HTERT RPE-1 (cell line): ENCODE data around the gene TTC36.
"Not testable (repeated sequence)": the region's sequence is repeated elsewhere in the genome, so short reads cannot be mapped to it uniquely, and the experiment has no call there.

ENCODE experiments used
- in situ Hi-C: fragments of 300-500 bp; cut with MboI; formaldehyde crosslinking; loops from 4 replicates; pipeline ENCODE4 v1.14.3; 2020; ENCODE audit warnings: low sequenced_read_pairs

TTC36 gene

DNA sequence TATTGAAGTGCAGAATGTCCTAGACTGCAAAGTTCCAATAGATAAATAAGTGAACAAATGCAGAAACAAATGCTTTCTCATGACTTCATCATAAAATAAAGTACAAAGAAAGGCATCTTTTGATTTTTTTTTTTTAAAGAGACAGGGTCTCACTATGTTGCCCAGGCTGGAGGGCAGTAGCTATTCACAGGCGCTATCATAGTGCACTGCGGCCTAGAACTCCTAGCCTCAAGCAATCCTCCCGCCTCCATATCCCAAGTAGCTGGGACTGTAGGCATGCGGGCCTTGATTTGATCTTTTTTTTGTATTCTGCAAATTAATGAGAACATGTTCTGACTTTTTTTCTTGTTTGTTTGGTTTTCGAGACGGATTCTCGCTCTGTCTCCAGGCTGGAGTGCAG is 47.4 kb downstream of the TTC36 start:
- in situ Hi-C loops: no loop called here

DNA sequence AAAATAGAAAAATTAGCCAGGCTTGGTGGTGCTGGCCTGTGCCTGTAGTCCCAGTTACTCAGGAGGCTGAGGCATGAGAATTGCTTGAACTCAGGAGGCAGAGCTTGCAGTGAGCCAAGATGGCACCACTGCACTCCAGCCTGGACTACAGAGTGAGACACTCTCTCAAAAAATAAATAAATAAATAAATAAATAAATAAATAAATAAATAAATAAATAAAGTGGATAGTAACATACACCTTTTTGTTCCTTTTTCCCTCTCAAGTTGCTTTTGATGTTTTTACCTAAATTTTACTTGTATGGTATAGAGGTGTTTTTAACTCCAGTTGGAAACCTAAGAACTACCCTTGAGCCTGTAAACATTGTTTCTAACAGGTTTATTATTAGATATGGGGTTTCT is 50.7 kb downstream of the TTC36 start:
- in situ Hi-C loops: not testable (repeated sequence)
